GM12864 (cell line): ENCODE measurements around the gene IL1A.

Source experiments
- DNase-seq: peaks from one replicate; pipeline ENCODE4 v3.0.0-alpha.2; 2011; ENCODE audit warnings: low read depth
- H3K4me3 ChIP-seq: 2 replicates; pipeline ENCODE4 v1.5.1; 2011; ENCODE audit warnings: mild to moderate bottlenecking, low read depth, low read length, control low read depth
- CTCF ChIP-seq: IDR thresholded peaks from 2 replicates; pipeline ENCODE4 v1.5.1; 2011; ENCODE audit warnings: low read depth, mild to moderate bottlenecking, moderate library complexity, low read length, control low read depth, inconsistent platforms; ENCODE audit errors: missing control alignments

Gene IL1A

GRCh38 chr2:112752667-112753066, 31.6 kb downstream of the IL1A start:
- DNase-seq: no peak
- TF ChIP-seq CTCF: no peak

GRCh38 chr2:112751451-112752197, 32.7 kb downstream of the IL1A start:
- no peak for DNase-seq
- no peak overlapping the region for H3K4me3 ChIP-seq
- no peak for TF ChIP-seq CTCF

More at GRCh38 chr2:112752667-112753066, 31.6 kb downstream of the IL1A start:
- no peak overlapping the region for H3K4me3 ChIP-seq

- TF ChIP-seq CTCF: no peak
Observed at GRCh38 chr2:112750560-112750843, 33.8 kb downstream of the IL1A start.

GRCh38 chr2:112749755-112750559, 34.3 kb downstream of the IL1A start:
- H3K4me3 ChIP-seq: no peak overlapping the region
- TF ChIP-seq CTCF: peak; percentile 97

More at GRCh38 chr2:112750560-112750843, 33.8 kb downstream of the IL1A start:
- DNase-seq: no peak
- H3K4me3 ChIP-seq: no peak overlapping the region

GRCh38 chr2:112740527-112740926, 43.8 kb downstream of the IL1A start:
- no peak for TF ChIP-seq CTCF
- no peak overlapping the region for H3K4me3 ChIP-seq
- no peak for DNase-seq

More at GRCh38 chr2:112749755-112750559, 34.3 kb downstream of the IL1A start:
- DNase-seq: no peak

GRCh38 chr2:112737542-112738232, 46.6 kb downstream of the IL1A start:
- TF ChIP-seq CTCF: no peak
- DNase-seq: no peak
- no peak overlapping the region for H3K4me3 ChIP-seq
